HG03095 (cell line): ENCODE results near the gene GJD2.

Source experiments
- ATAC-seq: cut with Tn5 transposase; IDR thresholded peaks from one replicate; pipeline ENCODE4 v1.9.1; 2021; ENCODE audit warnings: moderate library complexity; ENCODE audit not compliant: unreplicated experiment

Gene GJD2

GRCh38 chr15:34773917-34774316 lies 19.1 kb upstream of the GJD2 start:
- no peak for ATAC-seq

DNA sequence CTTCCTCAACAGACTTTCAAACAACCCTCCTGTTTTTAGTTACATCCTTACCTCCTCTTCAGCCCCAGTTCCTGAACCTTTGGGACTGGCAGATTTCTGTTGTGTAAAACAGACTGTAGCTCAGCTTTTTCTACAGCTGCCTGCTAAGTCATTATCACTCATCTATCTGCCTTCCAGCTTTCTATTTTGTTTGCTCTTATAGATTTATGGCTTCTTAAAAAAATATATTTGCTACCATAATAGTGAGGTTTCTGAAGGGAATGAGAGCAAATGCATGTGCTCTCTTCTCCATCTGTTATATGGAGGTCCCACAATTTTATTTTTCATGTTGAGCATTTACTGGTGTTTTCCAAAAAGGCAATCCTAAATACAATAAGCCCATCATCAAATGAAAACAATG lies 18.2 kb upstream of the GJD2 start:
- no peak for ATAC-seq

GRCh38 chr15:34772312-34772711 lies 17.5 kb upstream of the GJD2 start:
- no peak for ATAC-seq

- no peak for ATAC-seq
These were observed 14.9 kb upstream of the GJD2 start for GRCh38 chr15:34769711-34770110.

DNA sequence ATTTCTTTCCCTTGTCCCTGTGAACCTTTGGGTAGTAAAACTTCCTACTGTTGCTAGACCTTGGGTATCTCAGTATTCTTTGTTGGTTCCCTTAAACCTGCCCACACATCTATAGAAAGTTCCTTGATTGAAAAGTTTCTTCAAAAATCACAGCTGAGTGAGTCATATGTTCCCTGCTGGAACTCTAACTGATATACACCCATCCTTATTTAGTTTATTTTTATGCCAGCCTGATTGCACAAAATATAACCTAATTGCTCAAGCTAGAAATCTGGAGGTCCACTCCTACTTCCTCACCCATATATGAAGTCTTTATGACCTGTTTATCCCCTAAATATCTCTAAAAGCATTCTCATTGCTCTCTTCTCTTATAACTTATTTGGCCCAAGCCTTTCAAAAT lies 13.7 kb upstream of the GJD2 start:
- no peak for ATAC-seq

DNA sequence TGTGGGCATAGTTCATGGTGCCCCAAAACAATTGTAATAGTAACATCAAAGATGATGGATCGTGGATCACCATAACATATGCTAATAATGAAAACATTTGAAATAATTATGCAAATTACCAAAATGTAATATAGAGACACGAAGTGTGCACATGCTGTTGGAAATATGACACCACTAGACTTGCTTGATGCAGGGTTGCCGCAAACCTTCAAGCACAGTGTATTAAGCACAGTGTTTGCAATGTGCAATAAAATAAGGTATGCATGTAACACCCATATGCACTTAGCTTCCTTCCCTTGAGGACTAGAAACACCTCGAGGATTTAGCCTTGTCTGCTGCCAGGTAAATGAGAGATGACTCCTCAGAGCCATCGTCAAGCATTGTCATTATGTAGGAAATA lies 10.9 kb upstream of the GJD2 start:
- ATAC-seq, result no peak

- ATAC-seq, result no peak
These were observed 6.1 kb upstream of the GJD2 start for GRCh38 chr15:34760909-34761308.

- ATAC-seq, result no peak
These were observed 5.2 kb upstream of the GJD2 start for GRCh38 chr15:34759992-34760391.

DNA sequence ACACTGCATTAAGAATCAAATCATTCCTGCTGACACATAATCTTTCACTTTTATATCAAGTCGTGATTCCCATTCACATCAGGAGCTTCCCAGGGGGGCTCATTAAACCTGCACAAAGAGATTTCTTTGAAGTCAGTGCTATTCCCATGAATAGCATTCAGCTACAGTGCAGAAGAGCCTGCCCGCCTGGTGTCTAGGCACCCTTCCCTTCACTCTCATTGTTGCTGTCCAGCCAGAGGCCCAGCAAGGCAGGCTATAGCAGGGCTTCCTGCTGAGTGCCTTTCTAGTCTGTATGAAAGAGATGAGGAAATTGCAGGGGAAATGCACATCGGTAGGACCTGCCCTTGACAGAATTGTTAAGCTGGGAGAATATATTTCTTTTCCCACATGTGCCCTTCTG lies 4.5 kb upstream of the GJD2 start:
- ATAC-seq, result no peak

- no peak for ATAC-seq
These were observed 2.5 kb upstream of the GJD2 start for GRCh38 chr15:34757262-34757661.

- ATAC-seq, result no peak
These were observed 598 bp upstream of the GJD2 start for GRCh38 chr15:34755419-34755773.

DNA sequence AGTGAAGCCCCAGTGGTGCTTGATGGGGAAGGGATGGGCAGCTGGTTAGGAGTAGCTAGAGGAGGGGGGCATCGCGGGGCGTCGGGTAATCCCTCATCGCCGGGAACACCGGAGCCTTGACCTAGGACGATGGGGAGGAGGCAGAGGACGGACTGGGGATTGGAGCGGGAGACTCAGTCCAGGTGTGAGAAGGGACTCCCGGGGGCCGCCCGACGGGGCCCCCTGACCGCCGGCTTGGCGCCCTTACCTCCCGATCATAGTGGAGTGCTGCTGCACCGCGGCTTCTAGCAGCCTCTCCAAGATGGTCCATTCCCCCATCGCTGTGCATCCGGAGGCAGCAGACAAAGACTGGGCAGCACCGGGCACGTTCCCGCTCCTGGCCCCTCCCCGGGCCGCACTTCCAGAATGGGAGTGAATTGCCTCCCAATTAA lies 612 bp downstream of the GJD2 start:
- ATAC-seq, result no peak

DNA sequence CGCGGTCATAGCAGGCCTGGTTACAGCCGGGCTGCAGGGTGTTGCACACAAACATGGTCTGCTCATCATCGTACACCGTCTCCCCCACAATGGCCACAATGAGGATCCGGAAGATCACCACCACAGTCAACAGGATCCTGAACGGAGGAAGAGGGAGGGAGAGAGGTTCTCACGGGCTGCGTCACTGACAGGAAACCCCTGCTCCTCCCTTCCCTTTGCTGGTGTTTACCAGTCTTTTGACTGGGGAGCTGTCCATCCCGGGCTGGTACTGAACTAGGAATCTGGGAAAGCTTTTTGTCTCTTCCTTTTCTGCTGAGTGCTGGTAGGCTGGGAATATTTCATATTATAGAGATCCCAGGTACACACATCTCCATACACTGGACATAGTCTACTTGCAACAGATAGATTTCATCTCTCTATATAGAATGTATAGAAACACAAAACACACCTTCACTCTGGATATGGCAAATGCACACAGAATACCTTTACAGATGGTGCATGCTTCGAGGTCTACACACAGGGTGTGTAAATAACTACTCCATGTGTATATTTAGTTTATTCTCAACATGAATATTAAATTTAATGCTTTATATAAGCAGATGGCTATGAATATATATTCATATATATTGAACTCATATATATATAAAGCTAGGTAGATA lies 1.4 kb downstream of the GJD2 start:
- no peak for ATAC-seq

DNA sequence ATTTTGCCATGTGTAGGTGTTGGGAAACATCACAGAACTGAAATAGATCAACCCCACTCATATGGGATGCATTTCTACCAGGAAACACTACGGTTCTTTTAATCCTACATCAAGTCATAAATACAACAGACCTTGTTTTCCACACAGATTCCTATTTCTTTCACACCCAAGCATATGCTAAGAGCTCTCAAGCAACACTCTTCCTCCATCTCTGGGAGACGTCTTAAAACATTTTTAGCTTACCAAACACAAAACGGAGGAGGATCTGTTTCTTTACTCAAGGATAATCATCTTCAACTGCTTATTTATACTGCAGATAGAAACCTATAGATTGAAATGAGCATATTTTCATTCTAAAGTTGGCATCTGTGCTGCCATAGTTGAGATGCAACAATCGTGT lies 5.1 kb downstream of the GJD2 start:
- ATAC-seq, result no peak

DNA sequence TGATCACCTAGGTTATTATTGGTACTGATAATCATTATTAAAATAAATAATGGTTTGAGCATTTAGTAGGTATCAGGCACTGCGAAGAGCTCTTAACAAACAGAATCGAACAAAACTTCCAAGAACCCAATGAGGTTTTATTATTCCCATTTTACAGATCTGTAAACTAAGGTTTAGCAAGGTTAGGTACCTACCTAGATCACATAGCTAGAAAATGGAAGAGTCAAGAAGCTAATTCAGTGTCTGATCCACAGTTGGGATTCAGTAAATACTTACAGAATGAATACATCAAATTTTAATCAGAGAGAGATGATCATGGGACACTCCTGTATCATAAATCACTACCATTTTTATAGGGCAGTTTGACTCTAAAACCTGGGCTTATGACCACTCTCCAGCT lies 15.5 kb downstream of the GJD2 start:
- no peak for ATAC-seq

GRCh38 chr15:34738002-34738401 lies 16.8 kb downstream of the GJD2 start:
- ATAC-seq, result no peak

DNA sequence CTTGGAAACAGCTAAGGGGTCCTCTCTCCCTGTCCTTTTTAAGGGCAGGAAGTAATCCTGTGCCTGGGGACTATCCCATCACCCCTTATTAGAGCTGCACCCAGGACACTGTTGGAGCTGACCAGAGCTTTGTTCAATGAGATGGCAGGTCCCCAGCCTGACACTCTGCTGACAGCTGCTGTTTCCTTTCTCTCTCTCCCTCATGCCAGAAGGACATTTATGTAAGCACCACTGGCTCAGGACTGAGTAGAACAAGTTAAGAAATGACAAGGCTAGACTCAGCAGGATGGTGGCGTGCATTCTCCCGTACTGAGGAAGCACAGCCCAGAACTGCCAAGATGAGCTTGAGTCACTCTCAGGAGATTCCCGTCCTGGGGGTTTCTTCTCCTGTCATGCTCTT lies 17.3 kb downstream of the GJD2 start:
- no peak for ATAC-seq

GRCh38 chr15:34734303-34734702 lies 20.5 kb downstream of the GJD2 start:
- ATAC-seq, result no peak

DNA sequence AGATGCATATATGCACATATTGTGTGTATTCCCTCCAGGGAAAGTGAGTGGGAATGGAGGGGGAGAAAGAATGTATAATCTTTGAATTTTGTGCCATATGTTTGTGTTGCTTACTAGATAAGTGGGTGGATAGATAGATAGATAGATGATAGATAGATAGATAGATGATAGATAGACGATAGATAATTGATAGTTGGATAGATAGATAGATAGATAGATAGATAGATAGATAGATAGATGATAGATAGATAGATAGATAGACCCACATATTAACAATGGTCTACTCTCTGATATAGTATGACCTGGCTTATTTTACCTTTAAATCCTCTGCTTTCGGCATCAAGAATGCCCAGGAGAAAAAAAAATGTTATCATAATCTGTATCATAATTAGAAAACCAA lies 21.2 kb downstream of the GJD2 start:
- ATAC-seq, result no peak

- no peak for ATAC-seq
These were observed 22.4 kb downstream of the GJD2 start for GRCh38 chr15:34732430-34732829.

DNA sequence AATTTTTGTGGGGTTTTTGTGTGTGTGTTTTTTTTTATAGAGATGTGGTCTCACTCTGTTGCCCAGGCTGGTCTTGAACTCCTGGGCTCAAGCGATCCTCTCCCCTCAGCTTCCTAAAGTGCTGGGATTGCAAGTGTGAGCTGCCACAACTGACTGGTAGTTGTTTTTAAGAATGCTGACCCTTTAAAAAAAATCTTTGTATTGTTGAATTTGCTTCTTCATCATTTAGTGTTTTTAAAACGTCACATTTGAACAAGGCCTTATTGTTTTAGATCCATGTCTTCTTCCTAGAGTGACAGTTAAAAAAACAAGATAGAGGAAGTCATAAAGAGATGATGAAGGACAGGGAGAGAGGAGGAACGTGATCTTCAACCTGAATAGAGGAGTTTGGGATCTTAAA lies 24.1 kb downstream of the GJD2 start:
- no peak for ATAC-seq

- ATAC-seq, result no peak
These were observed 24.9 kb downstream of the GJD2 start for GRCh38 chr15:34729886-34730285.

GRCh38 chr15:34729056-34729455 lies 25.7 kb downstream of the GJD2 start:
- ATAC-seq, result no peak
